ENCODE measurements around the gene POLR2J. TPM values are rescaled to one million over a fixed set of nuclear protein-coding genes. Genes with fewer than 3 reads are reported as not detected.

Gene POLR2J
- polyA plus RNA-seq, 1 donor (not counting 4 experiments of a cell fraction or from before 2014, with no cell fraction given): 65.0 TPM

DNA sequence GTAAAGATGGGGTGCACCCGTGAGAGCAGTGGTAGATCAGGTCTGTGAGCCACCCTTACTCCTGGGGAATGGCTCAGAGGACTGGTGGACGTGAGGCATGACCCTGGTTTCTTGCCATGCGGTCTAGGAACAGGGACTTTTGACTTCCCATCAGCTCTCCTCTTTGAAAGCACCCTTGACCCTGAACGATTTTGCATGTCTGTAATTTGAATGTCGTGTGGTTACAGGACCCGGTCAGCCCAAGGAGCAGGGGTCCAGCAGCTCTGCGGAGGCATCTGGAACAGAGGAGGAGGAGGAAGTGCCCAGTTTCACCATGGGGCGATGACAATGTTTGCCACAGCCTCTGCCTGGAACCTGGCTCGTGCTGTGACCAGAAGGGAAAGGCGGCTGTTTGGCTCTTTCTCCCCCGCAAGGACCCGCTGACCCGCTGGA lies 53.9 kb downstream of the POLR2J start:
- FAIRE-seq (no peak), DNase-seq (ENCODE audit: low read depth, low spot score) (no peak)
- no peak overlapping the region for H3K9ac ChIP-seq (ENCODE audit: control insufficient read depth, extremely low read depth, insufficient read depth, low read length)
- no peaks in the 10 kb centered on the region for H3K9me3 ChIP-seq (ENCODE audit: control insufficient read depth, low read depth, low read length)
- no peak overlapping the region for H2AFZ ChIP-seq (ENCODE audit: control insufficient read depth, low read length)
- no peak overlapping the region for H3K27ac ChIP-seq (ENCODE audit: control insufficient read depth, insufficient read depth, low read length)
- TF ChIP-seq, protein P1, sequence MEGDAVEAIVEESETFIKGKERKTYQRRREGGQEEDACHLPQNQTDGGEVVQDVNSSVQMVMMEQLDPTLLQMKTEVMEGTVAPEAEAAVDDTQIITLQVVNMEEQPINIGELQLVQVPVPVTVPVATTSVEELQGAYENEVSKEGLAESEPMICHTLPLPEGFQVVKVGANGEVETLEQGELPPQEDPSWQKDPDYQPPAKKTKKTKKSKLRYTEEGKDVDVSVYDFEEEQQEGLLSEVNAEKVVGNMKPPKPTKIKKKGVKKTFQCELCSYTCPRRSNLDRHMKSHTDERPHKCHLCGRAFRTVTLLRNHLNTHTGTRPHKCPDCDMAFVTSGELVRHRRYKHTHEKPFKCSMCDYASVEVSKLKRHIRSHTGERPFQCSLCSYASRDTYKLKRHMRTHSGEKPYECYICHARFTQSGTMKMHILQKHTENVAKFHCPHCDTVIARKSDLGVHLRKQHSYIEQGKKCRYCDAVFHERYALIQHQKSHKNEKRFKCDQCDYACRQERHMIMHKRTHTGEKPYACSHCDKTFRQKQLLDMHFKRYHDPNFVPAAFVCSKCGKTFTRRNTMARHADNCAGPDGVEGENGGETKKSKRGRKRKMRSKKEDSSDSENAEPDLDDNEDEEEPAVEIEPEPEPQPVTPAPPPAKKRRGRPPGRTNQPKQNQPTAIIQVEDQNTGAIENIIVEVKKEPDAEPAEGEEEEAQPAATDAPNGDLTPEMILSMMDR (optimal IDR thresholded peaks at IDR 0.05 in 1 of 3, IDR thresholded peaks at IDR 0.05 in 1 of 3, conservative IDR thresholded peaks at IDR 0.05 in 1 of 3; ENCODE audit: extremely low read depth in 1 of 3, insufficient read depth in 2 of 3, low read length in 3 of 3): no peak
- no peak for TF ChIP-seq EZH2 (IDR thresholded peaks at IDR 0.05; ENCODE audit: low read length)
- no peak overlapping the region for H3K4me3 ChIP-seq (ENCODE audit: control insufficient read depth in 2 of 3, extremely low read depth in 1 of 3, insufficient read depth in 2 of 3, low read depth in 1 of 3, low read length in 3 of 3)
- dilution Hi-C loops (cut with MboI; ENCODE audit: extremely low pct_ligation_motif_present, low sequenced_read_pairs): no loop called here
- no peaks in the 10 kb centered on the region for H3K9me1 ChIP-seq (ENCODE audit: control insufficient read depth, extremely low read depth, insufficient read depth, low read length)
- no peak overlapping the region for H3K4me2 ChIP-seq (ENCODE audit: control insufficient read depth, extremely low read depth, insufficient read depth, low read depth, low read length)
- H4K20me1 ChIP-seq (ENCODE audit: control insufficient read depth, extremely low read depth, insufficient read depth, low read length): no peaks in the 10 kb centered on the region
- no peaks in the 10 kb centered on the region for H3K4me1 ChIP-seq (ENCODE audit: control insufficient read depth, extremely low read depth, insufficient read depth, low read length)
- no peaks in the 10 kb centered on the region for H3K79me2 ChIP-seq (ENCODE audit: control insufficient read depth, insufficient read depth, low read length)
- H3K27me3 ChIP-seq (ENCODE audit: control insufficient read depth, extremely low read depth, insufficient read depth, low read length): no peaks in the 10 kb centered on the region
- peaks cover 18 to 23% of the 10 kb centered on the region in 2 experiments for H3K36me3 ChIP-seq (ENCODE audit: control insufficient read depth in 2 of 2, extremely low read depth in 1 of 2, insufficient read depth in 2 of 2, low read length in 2 of 2)

DNA sequence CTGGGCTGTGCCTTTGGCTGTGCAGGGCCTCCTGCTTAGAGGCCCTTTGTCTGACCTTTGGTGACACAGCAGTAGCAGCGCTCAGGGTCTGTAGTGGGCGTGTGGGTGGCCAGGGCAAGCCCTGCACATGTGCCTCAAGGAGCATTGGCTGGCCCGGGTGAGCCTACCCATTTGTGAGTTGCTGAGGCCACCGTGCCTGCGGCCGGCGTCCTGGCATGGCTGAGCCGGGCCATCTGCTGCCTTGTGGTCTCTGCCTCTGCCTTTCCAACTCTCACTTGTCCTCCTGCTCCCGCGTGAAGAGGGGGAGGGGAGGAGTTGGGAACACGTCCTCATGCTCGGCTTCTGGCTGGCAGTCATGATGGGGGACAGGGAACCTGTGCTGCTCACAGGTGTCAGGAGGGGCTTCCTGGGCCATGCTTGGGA lies 54.6 kb downstream of the POLR2J start:
- Histone ChIP-seq H3K9me1 (ENCODE audit: control insufficient read depth, extremely low read depth, insufficient read depth, low read length) (no peaks in the 10 kb centered on the region), H3K27me3 (ENCODE audit: control insufficient read depth, extremely low read depth, insufficient read depth, low read length) (no peaks in the 10 kb centered on the region), H2AFZ (ENCODE audit: control insufficient read depth, low read length) (no peak overlapping the region), H3K79me2 (ENCODE audit: control insufficient read depth, insufficient read depth, low read length) (no peaks in the 10 kb centered on the region), H3K4me3 (ENCODE audit: control insufficient read depth in 2 of 3, extremely low read depth in 1 of 3, insufficient read depth in 2 of 3, low read depth in 1 of 3, low read length in 3 of 3) (no peak overlapping the region), H3K9me3 (ENCODE audit: control insufficient read depth, low read depth, low read length) (no peaks in the 10 kb centered on the region), H3K9ac (ENCODE audit: control insufficient read depth, extremely low read depth, insufficient read depth, low read length) (no peak overlapping the region), H3K4me2 (ENCODE audit: control insufficient read depth, extremely low read depth, insufficient read depth, low read depth, low read length) (no peak overlapping the region), H3K27ac (ENCODE audit: control insufficient read depth, insufficient read depth, low read length) (no peak overlapping the region), H3K4me1 (ENCODE audit: control insufficient read depth, extremely low read depth, insufficient read depth, low read length) (no peaks in the 10 kb centered on the region), H4K20me1 (ENCODE audit: control insufficient read depth, extremely low read depth, insufficient read depth, low read length) (no peaks in the 10 kb centered on the region), H3K36me3 (ENCODE audit: control insufficient read depth in 2 of 2, extremely low read depth in 1 of 2, insufficient read depth in 2 of 2, low read length in 2 of 2) (peaks cover 20 to 26% of the 10 kb centered on the region in 2 experiments)
- no peak for FAIRE-seq
- dilution Hi-C loops (cut with MboI; ENCODE audit: extremely low pct_ligation_motif_present, low sequenced_read_pairs): no loop called here
- no peak for DNase-seq (ENCODE audit: low read depth, low spot score)
- TF ChIP-seq EZH2 (IDR thresholded peaks at IDR 0.05; ENCODE audit: low read length): no peak
- TF ChIP-seq, protein P1 (optimal IDR thresholded peaks at IDR 0.05 in 1 of 3, IDR thresholded peaks at IDR 0.05 in 1 of 3, conservative IDR thresholded peaks at IDR 0.05 in 1 of 3; ENCODE audit: extremely low read depth in 1 of 3, insufficient read depth in 2 of 3, low read length in 3 of 3): no peak

Other genes starting within 250 kb of the POLR2J start
- 0.26 to 0.64 TPM (median 0.59 TPM) in 3 replicates for gene SH2B2, start 192.1 kb downstream of the POLR2J start, polyA plus RNA-seq
- gene SPDYE6, start 122.5 kb downstream of the POLR2J start, polyA plus RNA-seq: not detected in 3 replicates
- gene PRKRIP1, start 82.6 kb downstream of the POLR2J start, polyA plus RNA-seq: 12.5 to 16.1 TPM (median 12.9 TPM) in 3 replicates
- 2.0 to 4.3 TPM (median 4.1 TPM) in 3 replicates for gene ORAI2, start 45.3 kb downstream of the POLR2J start, polyA plus RNA-seq
- gene ALKBH4, start 14.1 kb downstream of the POLR2J start, polyA plus RNA-seq: 3.1 to 5.5 TPM (median 3.7 TPM) in 3 replicates
- 11.3 to 15.3 TPM (median 14.4 TPM) in 3 replicates for gene LRWD1, start 13.9 kb downstream of the POLR2J start, polyA plus RNA-seq
- gene RASA4B, start 38.9 kb upstream of the POLR2J start, polyA plus RNA-seq: 0.45 to 1.2 TPM (median 0.49 TPM) in 3 replicates
- 4.6 to 27.3 TPM (median 6.3 TPM) in 3 replicates for gene UPK3BL2, start 64.8 kb upstream of the POLR2J start, polyA plus RNA-seq
- gene SPDYE2, start 72.3 kb upstream of the POLR2J start, polyA plus RNA-seq: not detected in 3 replicates
- gene POLR2J3, start 93.7 kb upstream of the POLR2J start, polyA plus RNA-seq: 30.0 to 93.6 TPM (median 44.4 TPM) in 3 replicates
- 0.39 to 1.3 TPM (median 1.1 TPM) in 3 replicates for gene RASA4, start 137.8 kb upstream of the POLR2J start, polyA plus RNA-seq
- gene UPK3BL1, start 163.9 kb upstream of the POLR2J start, polyA plus RNA-seq: 20.3 to 112 TPM (median 48.2 TPM) in 3 replicates
- not detected in 3 replicates for gene SPDYE2B, start 171.4 kb upstream of the POLR2J start, polyA plus RNA-seq
- gene POLR2J2, start 192.7 kb upstream of the POLR2J start, polyA plus RNA-seq: 1.9 to 3.1 TPM (median 2.8 TPM) in 3 replicates